Heart left ventricle (tissue), 16 donors: ENCODE measurements around the gene ANKRD40. TPM values are rescaled to one million over a fixed set of nuclear protein-coding genes. Genes with fewer than 3 reads are reported as not detected.

Experiments
- ATAC-seq, 4 donors: fragments of 200-7000 bp; cut with Tn5 transposase; one replicate each; pipeline ENCODE4 v1.9.1; 2020 to 2022; ENCODE audit warnings: moderate library complexity in 4 of 4, mild to moderate bottlenecking in 3 of 4, moderate number of reproducible peaks in 1 of 4
- DNase-seq, 5 donors: peaks; one replicate each; pipeline ENCODE4 v3.0.0-alpha.2; 2020
- H3K27ac ChIP-seq, 12 donors: fragments of 200-600 bp; sonication (generic) in 4 of 12; one replicate each; pipeline versions ENCODE4 v1.5.0 to v1.8.0; 2016 to 2022; ENCODE audit warnings: mild to moderate bottlenecking in 2 of 12
- H3K27me3 ChIP-seq, 9 donors: fragments of 200-600 bp; sonication (generic) in 2 of 9; one replicate each; pipeline versions ENCODE4 v1.5.1 to v1.8.0; 2016 to 2022; ENCODE audit warnings: mild to moderate bottlenecking in 3 of 9
- H3K36me3 ChIP-seq, 9 donors: fragments of 200-600 bp; sonication (generic) in 2 of 9; one replicate each; pipeline versions ENCODE4 v1.5.0 to v1.8.0; 2018 to 2022; ENCODE audit warnings: mild to moderate bottlenecking in 2 of 9
- H3K4me1 ChIP-seq, 12 donors: fragments of 200-600 bp; sonication (generic) in 4 of 12; one replicate each; pipeline versions ENCODE4 v1.5.0 to v1.8.0; 2016 to 2022; ENCODE audit warnings: mild to moderate bottlenecking in 3 of 12
- H3K4me3 ChIP-seq, 12 donors: fragments of 200-600 bp; sonication (generic) in 4 of 12; one replicate each; pipeline versions ENCODE4 v1.5.0 to v1.8.0; 2017 to 2022; ENCODE audit warnings: mild to moderate bottlenecking in 9 of 12, moderate library complexity in 4 of 12
- H3K9me3 ChIP-seq, 12 donors: fragments of 200-600 bp; sonication (generic) in 4 of 12; one replicate each; pipeline versions ENCODE4 v1.5.0 to v1.8.0; 2016 to 2022; ENCODE audit warnings: mild to moderate bottlenecking in 1 of 12
- CTCF ChIP-seq, 12 donors: fragments of 200-600 bp; sonication (generic) in 4 of 12; IDR thresholded peaks; one replicate each; pipeline versions ENCODE4 v1.5.0 to v1.8.0; 2018 to 2022; ENCODE audit warnings: antibody characterized with exemption in 12 of 12, mild to moderate bottlenecking in 5 of 12
- POLR2A ChIP-seq, 2 donors: fragments of 450-650 bp; IDR thresholded peaks; one replicate each; pipeline ENCODE4 v1.6.1; 2017; ENCODE audit warnings: antibody characterized with exemption in 2 of 2, mild to moderate bottlenecking in 2 of 2, moderate library complexity in 2 of 2
- WGBS, 4 donors: extraction: QIAGEN DNeasy Blood & Tissue Kit in 2 of 4; methylation state at CpG; one replicate each; pipeline versions ENCODE4 v1.1.5 to v1.1.7; 2013 to 2018; 5-methylcytosine and 5-hydroxymethylcytosine counted together
- intact Hi-C, 10 donors: fragments of 100-400 bp; cut with DNase I; formaldehyde crosslinking; loops; one replicate each; pipeline versions ENCODE4 v1.11.1 to v1.14.2; 2022
- polyA plus RNA-seq, 2 donors: library from polyadenylated mRNA; stranded (reverse); fragments of 200-250 nt; gene quantifications; one replicate each; pipeline ENCODE4 v1.2.3, GENCODE V29; 2013
- total RNA-seq, 9 donors: library from RNA; depleted of rRNA in 2 of 9; stranded (reverse); fragments of >200 nt in 2 of 9; fragmentation: NEBNext Ultra II Directional in 3 of 9; extraction: Animal tissue kit (Norgen Biotek cat#: 25700) in 3 of 9; gene quantifications; one replicate each; pipeline versions ENCODE4 v1.1.0 to v1.2.4, GENCODE V29; 2016 to 2023
- donor health status: ischemic (EF 13 %, LVEDD 7.1; RV severe dilation, severe dysfunction).
- donor health status: healthy with polysubstance abuse.
- donor health status: DM: no; HTN: yes; CAD: no.
- donor health status: DM: no; HTN: no; CAD: no.
- donor health status: ischemic (EF 25% LVEDD 6.9; RV normal size, moderate dysfunction).
- donor health status: ischemic (EF 25% LVEDD 5.7; RV mildly dilated, moderate dysfunction).
- donor health status: healthy.
- donor health status: DM: yes; HTN: yes; CAD: no.
- donor health status: ischemic (EF 35%, LVEDD 5.7; RV mildly dilated, moderate dysfunction).
- donor health status: nonischemic (EF 11% LVEDD 7.7; RV severe dilation, severe dysfunction).
- donor health status: DM: yes; HTN: yes; CAD: no.
- donor health status: PGD.
- donor health status: ischemic (EF 29% LVEDD 5.4; RV normal size, mild dysfunction).
- donor health status: nonischemic (EF 23%, LVEDD 6.1; RV moderate dilation, normal function).

Gene ANKRD40
- total and polyA plus RNA-seq, 11 donors, result 22.2 to 55.4 (median 47.2) TPM

- DNase-seq (peak in 4 of 5 donors; percentile 38 to 68 (median 66)), ATAC-seq (peak; percentile 50 to 77 (median 67))
- no peak for TF ChIP-seq CTCF (IDR thresholded peaks at IDR 0.05)
- TF ChIP-seq POLR2A (IDR thresholded peaks at IDR 0.05), result no peak
- 28 to 40% (median 32%) methylated on average over 11 of the region's 11 CpGs for WGBS, 4 donors
- intact Hi-C loops, result no loop called here
- peaks cover 0 to 43% (median 27%) of the 10 kb centered on the region in 12 donors for H3K4me1 ChIP-seq
- no peak overlapping the region for H3K4me3 ChIP-seq
- H3K36me3 ChIP-seq, result no peaks in the 10 kb centered on the region
- H3K27ac ChIP-seq, result peak overlapping the region in 11 of 12 donors; percentile 3 to 73 (median 47)
- no peaks in the 10 kb centered on the region for H3K27me3 ChIP-seq
- no peaks in the 10 kb centered on the region for H3K9me3 ChIP-seq
Observed at GRCh38 chr17:50660042-50660886, 47.5 kb downstream of the ANKRD40 start.

- DNase-seq (no peak), ATAC-seq (no peak)
- no peaks in the 10 kb centered on the region for H3K36me3 ChIP-seq
- peaks cover 0 to 43% (median 27%) of the 10 kb centered on the region in 12 donors for H3K4me1 ChIP-seq
- WGBS, 4 donors, result 60 to 81% (median 77%) methylated on average over 2 to 10 of the region's 10 CpGs
- intact Hi-C loops, result no loop called here
- H3K27ac ChIP-seq, result no peak overlapping the region
- H3K4me3 ChIP-seq, result no peak overlapping the region
- no peaks in the 10 kb centered on the region for H3K27me3 ChIP-seq
- H3K9me3 ChIP-seq, result no peaks in the 10 kb centered on the region
- TF ChIP-seq POLR2A (IDR thresholded peaks at IDR 0.05) (no peak), CTCF (IDR thresholded peaks at IDR 0.05) (no peak)
Observed at GRCh38 chr17:50659179-50659578, 48.5 kb downstream of the ANKRD40 start.

GRCh38 chr17:50658616-50659015, 49.1 kb downstream of the ANKRD40 start:
- no peak for DNase-seq
- Histone ChIP-seq H3K9me3 (no peaks in the 10 kb centered on the region), H3K27me3 (no peaks in the 10 kb centered on the region), H3K4me1 (peaks cover 0 to 43% (median 27%) of the 10 kb centered on the region in 12 donors), H3K27ac (no peak overlapping the region), H3K4me3 (no peak overlapping the region), H3K36me3 (no peaks in the 10 kb centered on the region)
- intact Hi-C loops, result no loop called here
- WGBS, 4 donors, result 56 to 82% (median 77%) methylated on average over 3 to 6 of the region's 6 CpGs
- TF ChIP-seq CTCF (IDR thresholded peaks at IDR 0.05), result no peak
- no peak for TF ChIP-seq POLR2A (IDR thresholded peaks at IDR 0.05)
- ATAC-seq, result no peak

- no peak overlapping the region for H3K27ac ChIP-seq
- no peaks in the 10 kb centered on the region for H3K36me3 ChIP-seq
- 82 to 99% (median 91%) methylated on average over 5 to 7 of the region's 7 CpGs for WGBS, 4 donors
- peaks cover 0 to 41% (median 27%) of the 10 kb centered on the region in 12 donors for H3K4me1 ChIP-seq
- TF ChIP-seq CTCF (IDR thresholded peaks at IDR 0.05) (no peak), POLR2A (IDR thresholded peaks at IDR 0.05) (no peak)
- DNase-seq, result no peak
- H3K4me3 ChIP-seq, result no peak overlapping the region
- intact Hi-C loops, result no loop called here
- ATAC-seq, result no peak
- H3K9me3 ChIP-seq, result peaks cover 0 to 7% (median 0%) of the 10 kb centered on the region in 12 donors
- H3K27me3 ChIP-seq, result no peaks in the 10 kb centered on the region
Observed at GRCh38 chr17:50657627-50658026, 50.1 kb downstream of the ANKRD40 start.
